HepG2 (cell line): Measurements from ENCODE around the gene KLF16. TPM values are rescaled to one million over a fixed set of nuclear protein-coding genes. Genes with fewer than 3 reads are reported as not detected.

ENCODE experiments used
- ATM ChIP-seq: fragments of 450-650 bp; IDR thresholded peaks from 2 replicates; pipeline ENCODE4 v1.7.1; 2017; ENCODE audit warnings: mild to moderate bottlenecking, borderline replicate concordance
- ETV5 ChIP-seq: IDR thresholded peaks from 2 replicates; pipeline ENCODE4 v1.6.1; 2018; ENCODE audit warnings: missing biosample characterization, missing genetic modification reagents, inconsistent platforms, borderline replicate concordance
- HOXA5 ChIP-seq: sonication (generic); formaldehyde crosslinking; IDR thresholded peaks from 2 replicates; pipeline ENCODE4 v1.4.0; 2020; ENCODE audit warnings: missing genetic modification reagents
- HOXD1 ChIP-seq: sonication (generic); formaldehyde crosslinking; IDR thresholded peaks from 2 replicates; pipeline ENCODE4 v1.5.0; 2020; ENCODE audit warnings: missing genetic modification reagents
- JUND ChIP-seq: sonication (generic); formaldehyde crosslinking; IDR thresholded peaks from 2 replicates; pipeline ENCODE4 v1.8.0; 2022; ENCODE audit warnings: mild to moderate bottlenecking, missing genetic modification reagents
- KDM2A ChIP-seq: sonication (generic); formaldehyde crosslinking; IDR thresholded peaks from 2 replicates; pipeline ENCODE4 v1.4.0; 2020; ENCODE audit warnings: low read depth, missing genetic modification reagents, borderline replicate concordance
- SAP130 ChIP-seq: IDR thresholded peaks from 2 replicates; pipeline ENCODE4 v1.6.1; 2016; ENCODE audit warnings: low read depth
- TARDBP ChIP-seq: sonication (generic); formaldehyde crosslinking; IDR thresholded peaks from 2 replicates; pipeline ENCODE4 v1.8.0; 2022; ENCODE audit warnings: mild to moderate bottlenecking, missing genetic modification reagents
- THYN1 ChIP-seq: sonication (generic); formaldehyde crosslinking; IDR thresholded peaks from 2 replicates; pipeline ENCODE4 v1.8.1; 2023; ENCODE audit warnings: low read depth, mild to moderate bottlenecking, moderate library complexity, missing genetic modification reagents, borderline replicate concordance
- XRCC5 ChIP-seq: fragments of 200-400 bp; formaldehyde crosslinking; optimal IDR thresholded peaks from 2 replicates; pipeline ENCODE3; 2017; ENCODE audit warnings: mild to moderate bottlenecking, low read length
- ZMAT3 ChIP-seq: sonication (generic); formaldehyde crosslinking; conservative IDR thresholded peaks from 2 replicates; pipeline ENCODE4 v1.7.0; 2021; ENCODE audit warnings: missing genetic modification reagents
- ZNF232 ChIP-seq: sonication (generic); formaldehyde crosslinking; IDR thresholded peaks from 2 replicates; pipeline ENCODE4 v1.4.0; 2020; ENCODE audit warnings: missing genetic modification reagents, borderline replicate concordance
- ZNF263 ChIP-seq: sonication (generic); formaldehyde crosslinking; IDR thresholded peaks from 2 replicates; pipeline ENCODE4 v1.4.0; 2020; ENCODE audit warnings: missing genetic modification reagents
- ZNF354B ChIP-seq: sonication (generic); formaldehyde crosslinking; IDR thresholded peaks from 2 replicates; pipeline ENCODE4 v1.8.0; 2022; ENCODE audit warnings: mild to moderate bottlenecking, missing genetic modification reagents
- ZNF431 ChIP-seq: sonication (generic); formaldehyde crosslinking; IDR thresholded peaks from 2 replicates; pipeline ENCODE4 v1.9.0; 2022; ENCODE audit warnings: missing genetic modification reagents, low read depth, mild to moderate bottlenecking, borderline replicate concordance
- ZNF83 ChIP-seq: sonication (generic); formaldehyde crosslinking; IDR thresholded peaks from 2 replicates; pipeline ENCODE4 v1.4.0; 2020; ENCODE audit warnings: missing genetic modification reagents, mild to moderate bottlenecking, borderline replicate concordance
- polyA plus RNA-seq, 8 experiments: library from polyadenylated mRNA; depleted of rRNA in 3 of 8; stranded (reverse) in 7 of 8; unstranded in 1 of 8; fragments of >200 nt; fragmentation: Illumina TruSeq in 4 of 8; extraction: Trizol in 4 of 8; gene quantifications; 2 replicates each; pipeline versions ENCODE4 v1.2.1 to v1.2.3, GENCODE V29; 2011 to 2016; ENCODE audit warnings: low read depth in 4 of 8, missing spikeins in 1 of 8, mixed read lengths in 1 of 8; ENCODE audit not compliant: insufficient read depth in 1 of 8
- total RNA-seq, 5 experiments: library from RNA; depleted of rRNA; stranded (reverse); fragments of >200 nt; fragmentation: Illumina TruSeq; extraction: Trizol; gene quantifications; 2 replicates each; pipeline ENCODE4 v1.2.3, GENCODE V29; 2016; ENCODE audit warnings: low read depth in 1 of 5
- TF ChIP-seq, protein P1 (sequence below): sonication (generic); formaldehyde crosslinking; conservative IDR thresholded peaks from 2 replicates; pipeline ENCODE4 v1.5.0; 2020; ENCODE audit warnings: missing genetic modification reagents
- TF ChIP-seq, protein P2 (sequence below): sonication (generic); formaldehyde crosslinking; IDR thresholded peaks from 2 replicates; pipeline ENCODE4 v1.8.0; 2022; ENCODE audit warnings: missing genetic modification reagents, mild to moderate bottlenecking, borderline replicate concordance
- TF ChIP-seq, protein P3 (sequence below): sonication (generic); formaldehyde crosslinking; IDR thresholded peaks from 2 replicates; pipeline ENCODE4 v1.5.0; 2020; ENCODE audit warnings: mild to moderate bottlenecking, missing genetic modification reagents, moderate library complexity
- TF ChIP-seq, protein P4 (sequence below): sonication (generic); formaldehyde crosslinking; IDR thresholded peaks from 2 replicates; pipeline ENCODE4 v1.4.0; 2020; ENCODE audit warnings: missing genetic modification reagents
- TF ChIP-seq, protein P5 (sequence below): sonication (generic); formaldehyde crosslinking; IDR thresholded peaks from 2 replicates; pipeline ENCODE4 v1.9.0; 2021; ENCODE audit warnings: missing genetic modification reagents, mild to moderate bottlenecking, borderline replicate concordance

KLF16 gene
- total and polyA plus RNA-seq, 2 of the 13 experiments (the other 11 are each of a cell fraction or from before 2014, with no cell fraction given) = 3.5 to 6.7 TPM

DNA sequence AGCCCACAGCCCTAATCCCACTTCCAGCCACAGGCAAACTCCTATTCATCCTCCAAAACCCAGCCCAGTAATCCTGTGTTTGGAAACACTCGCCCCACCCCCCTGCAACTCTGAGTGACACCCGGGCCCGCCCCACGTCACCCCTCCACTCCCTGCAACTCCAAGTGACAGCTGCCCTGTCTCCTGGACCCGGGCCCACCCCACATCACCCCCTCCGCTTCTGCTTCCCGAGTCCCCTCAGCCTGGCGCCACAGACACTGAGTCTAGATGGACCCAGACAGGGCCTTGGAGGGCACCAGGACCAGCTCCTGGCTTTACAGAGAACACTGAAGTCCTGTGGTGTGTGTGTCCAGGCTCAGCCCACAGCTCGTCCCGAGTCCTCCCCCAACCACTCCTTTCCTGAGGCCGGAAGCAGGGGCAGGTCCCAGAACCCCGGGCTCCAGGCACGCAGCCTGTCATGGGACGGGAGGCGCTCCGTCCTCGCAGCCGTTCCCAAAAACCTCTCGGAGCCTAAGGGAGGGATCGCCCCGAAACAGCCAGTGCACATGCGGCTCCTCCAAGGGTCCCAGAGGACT, 22.8 kb downstream of the KLF16 start (continued):
- 0 out of 2 replicates have a peak, but pooled peaks have one; percentile 3 for TF ChIP-seq ZNF232 (CRISPR knock-in tag)
- TF ChIP-seq HOXD1 = no peak
- TF ChIP-seq, protein P1, sequence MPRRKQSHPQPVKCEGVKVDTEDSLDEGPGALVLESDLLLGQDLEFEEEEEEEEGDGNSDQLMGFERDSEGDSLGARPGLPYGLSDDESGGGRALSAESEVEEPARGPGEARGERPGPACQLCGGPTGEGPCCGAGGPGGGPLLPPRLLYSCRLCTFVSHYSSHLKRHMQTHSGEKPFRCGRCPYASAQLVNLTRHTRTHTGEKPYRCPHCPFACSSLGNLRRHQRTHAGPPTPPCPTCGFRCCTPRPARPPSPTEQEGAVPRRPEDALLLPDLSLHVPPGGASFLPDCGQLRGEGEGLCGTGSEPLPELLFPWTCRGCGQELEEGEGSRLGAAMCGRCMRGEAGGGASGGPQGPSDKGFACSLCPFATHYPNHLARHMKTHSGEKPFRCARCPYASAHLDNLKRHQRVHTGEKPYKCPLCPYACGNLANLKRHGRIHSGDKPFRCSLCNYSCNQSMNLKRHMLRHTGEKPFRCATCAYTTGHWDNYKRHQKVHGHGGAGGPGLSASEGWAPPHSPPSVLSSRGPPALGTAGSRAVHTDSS (CRISPR knock-in tag) = no peak
- TF ChIP-seq ZNF354B = 0 out of 2 replicates have a peak, but pooled peaks have one; percentile 35
- TF ChIP-seq ZNF431 (CRISPR knock-in tag) = no peak
- TF ChIP-seq, protein P2, sequence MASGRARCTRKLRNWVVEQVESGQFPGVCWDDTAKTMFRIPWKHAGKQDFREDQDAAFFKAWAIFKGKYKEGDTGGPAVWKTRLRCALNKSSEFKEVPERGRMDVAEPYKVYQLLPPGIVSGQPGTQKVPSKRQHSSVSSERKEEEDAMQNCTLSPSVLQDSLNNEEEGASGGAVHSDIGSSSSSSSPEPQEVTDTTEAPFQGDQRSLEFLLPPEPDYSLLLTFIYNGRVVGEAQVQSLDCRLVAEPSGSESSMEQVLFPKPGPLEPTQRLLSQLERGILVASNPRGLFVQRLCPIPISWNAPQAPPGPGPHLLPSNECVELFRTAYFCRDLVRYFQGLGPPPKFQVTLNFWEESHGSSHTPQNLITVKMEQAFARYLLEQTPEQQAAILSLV (CRISPR knock-in tag) = 0 out of 2 replicates have a peak, but pooled peaks have one; percentile 15
- TF ChIP-seq HOXA5 = no peak
- no peak for TF ChIP-seq JUND
- TF ChIP-seq TARDBP = 0 out of 2 replicates have a peak, but pooled peaks have one; percentile 3
- TF ChIP-seq, protein P3, sequence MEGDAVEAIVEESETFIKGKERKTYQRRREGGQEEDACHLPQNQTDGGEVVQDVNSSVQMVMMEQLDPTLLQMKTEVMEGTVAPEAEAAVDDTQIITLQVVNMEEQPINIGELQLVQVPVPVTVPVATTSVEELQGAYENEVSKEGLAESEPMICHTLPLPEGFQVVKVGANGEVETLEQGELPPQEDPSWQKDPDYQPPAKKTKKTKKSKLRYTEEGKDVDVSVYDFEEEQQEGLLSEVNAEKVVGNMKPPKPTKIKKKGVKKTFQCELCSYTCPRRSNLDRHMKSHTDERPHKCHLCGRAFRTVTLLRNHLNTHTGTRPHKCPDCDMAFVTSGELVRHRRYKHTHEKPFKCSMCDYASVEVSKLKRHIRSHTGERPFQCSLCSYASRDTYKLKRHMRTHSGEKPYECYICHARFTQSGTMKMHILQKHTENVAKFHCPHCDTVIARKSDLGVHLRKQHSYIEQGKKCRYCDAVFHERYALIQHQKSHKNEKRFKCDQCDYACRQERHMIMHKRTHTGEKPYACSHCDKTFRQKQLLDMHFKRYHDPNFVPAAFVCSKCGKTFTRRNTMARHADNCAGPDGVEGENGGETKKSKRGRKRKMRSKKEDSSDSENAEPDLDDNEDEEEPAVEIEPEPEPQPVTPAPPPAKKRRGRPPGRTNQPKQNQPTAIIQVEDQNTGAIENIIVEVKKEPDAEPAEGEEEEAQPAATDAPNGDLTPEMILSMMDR = 0 out of 2 replicates have a peak, but pooled peaks have one; percentile 18
- TF ChIP-seq XRCC5 = peak; percentile 53
- TF ChIP-seq, protein P4, sequence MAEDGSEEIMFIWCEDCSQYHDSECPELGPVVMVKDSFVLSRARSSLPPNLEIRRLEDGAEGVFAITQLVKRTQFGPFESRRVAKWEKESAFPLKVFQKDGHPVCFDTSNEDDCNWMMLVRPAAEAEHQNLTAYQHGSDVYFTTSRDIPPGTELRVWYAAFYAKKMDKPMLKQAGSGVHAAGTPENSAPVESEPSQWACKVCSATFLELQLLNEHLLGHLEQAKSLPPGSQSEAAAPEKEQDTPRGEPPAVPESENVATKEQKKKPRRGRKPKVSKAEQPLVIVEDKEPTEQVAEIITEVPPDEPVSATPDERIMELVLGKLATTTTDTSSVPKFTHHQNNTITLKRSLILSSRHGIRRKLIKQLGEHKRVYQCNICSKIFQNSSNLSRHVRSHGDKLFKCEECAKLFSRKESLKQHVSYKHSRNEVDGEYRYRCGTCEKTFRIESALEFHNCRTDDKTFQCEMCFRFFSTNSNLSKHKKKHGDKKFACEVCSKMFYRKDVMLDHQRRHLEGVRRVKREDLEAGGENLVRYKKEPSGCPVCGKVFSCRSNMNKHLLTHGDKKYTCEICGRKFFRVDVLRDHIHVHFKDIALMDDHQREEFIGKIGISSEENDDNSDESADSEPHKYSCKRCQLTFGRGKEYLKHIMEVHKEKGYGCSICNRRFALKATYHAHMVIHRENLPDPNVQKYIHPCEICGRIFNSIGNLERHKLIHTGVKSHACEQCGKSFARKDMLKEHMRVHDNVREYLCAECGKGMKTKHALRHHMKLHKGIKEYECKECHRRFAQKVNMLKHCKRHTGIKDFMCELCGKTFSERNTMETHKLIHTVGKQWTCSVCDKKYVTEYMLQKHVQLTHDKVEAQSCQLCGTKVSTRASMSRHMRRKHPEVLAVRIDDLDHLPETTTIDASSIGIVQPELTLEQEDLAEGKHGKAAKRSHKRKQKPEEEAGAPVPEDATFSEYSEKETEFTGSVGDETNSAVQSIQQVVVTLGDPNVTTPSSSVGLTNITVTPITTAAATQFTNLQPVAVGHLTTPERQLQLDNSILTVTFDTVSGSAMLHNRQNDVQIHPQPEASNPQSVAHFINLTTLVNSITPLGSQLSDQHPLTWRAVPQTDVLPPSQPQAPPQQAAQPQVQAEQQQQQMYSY (CRISPR knock-in tag) = peak; percentile 70; the same call in 1 of the 2 replicates
- no peak for TF ChIP-seq THYN1
- peak; percentile 70 for TF ChIP-seq SAP130 (CRISPR knock-in tag)
- TF ChIP-seq ZNF263 (CRISPR knock-in tag) = peak; percentile 91
- no peak for TF ChIP-seq ATM
- no peak for TF ChIP-seq ZNF83 (CRISPR knock-in tag)
- TF ChIP-seq KDM2A (CRISPR knock-in tag) = 0 out of 2 replicates have a peak, but pooled peaks have one; percentile 32
- TF ChIP-seq ZMAT3 (CRISPR knock-in tag) = no peak
- peak; percentile 83 for TF ChIP-seq ETV5 (CRISPR knock-in tag)
- TF ChIP-seq, protein P5, sequence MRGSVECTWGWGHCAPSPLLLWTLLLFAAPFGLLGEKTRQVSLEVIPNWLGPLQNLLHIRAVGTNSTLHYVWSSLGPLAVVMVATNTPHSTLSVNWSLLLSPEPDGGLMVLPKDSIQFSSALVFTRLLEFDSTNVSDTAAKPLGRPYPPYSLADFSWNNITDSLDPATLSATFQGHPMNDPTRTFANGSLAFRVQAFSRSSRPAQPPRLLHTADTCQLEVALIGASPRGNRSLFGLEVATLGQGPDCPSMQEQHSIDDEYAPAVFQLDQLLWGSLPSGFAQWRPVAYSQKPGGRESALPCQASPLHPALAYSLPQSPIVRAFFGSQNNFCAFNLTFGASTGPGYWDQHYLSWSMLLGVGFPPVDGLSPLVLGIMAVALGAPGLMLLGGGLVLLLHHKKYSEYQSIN (CRISPR knock-in tag) = no peak
